Aorta (tissue), 5 donors: ENCODE results near the gene RCAN2. TPM values are rescaled to one million over a fixed set of nuclear protein-coding genes. Genes with fewer than 3 reads are reported as not detected.

ENCODE experiments used
- ATAC-seq: fragments of 200-7000 bp; cut with Tn5 transposase; one replicate; pipeline ENCODE4 v1.9.1; 2022; ENCODE audit warnings: moderate library complexity; ENCODE audit not compliant: low FRiP score
- DNase-seq, 2 donors: peaks; one replicate each; pipeline ENCODE4 v3.0.0-alpha.2; 2020
- H3K27ac ChIP-seq, 2 donors: one replicate each; pipeline ENCODE4 v1.5.1; 2013; ENCODE audit warnings: low read length in 2 of 2, mild to moderate bottlenecking in 2 of 2, moderate library complexity in 2 of 2, control low read depth in 1 of 2, inconsistent platforms in 1 of 2, low read depth in 1 of 2
- H3K27me3 ChIP-seq, 2 donors: one replicate each; pipeline ENCODE4 v1.6.1; 2013; ENCODE audit warnings: control low read depth in 1 of 2, low read length in 1 of 2, mild to moderate bottlenecking in 1 of 2, moderate library complexity in 1 of 2; ENCODE audit not compliant: insufficient read depth in 2 of 2, control insufficient read depth in 1 of 2
- H3K36me3 ChIP-seq, 2 donors: one replicate each; pipeline ENCODE4 v1.6.1; 2013; ENCODE audit warnings: control low read depth in 1 of 2, low read length in 1 of 2, mild to moderate bottlenecking in 1 of 2; ENCODE audit not compliant: insufficient read depth in 2 of 2, control insufficient read depth in 1 of 2
- H3K4me1 ChIP-seq, 2 donors: one replicate each; pipeline ENCODE4 v1.6.1; 2013; ENCODE audit warnings: low read length in 2 of 2, control low read depth in 1 of 2, mild to moderate bottlenecking in 1 of 2, moderate library complexity in 1 of 2; ENCODE audit not compliant: insufficient read depth in 2 of 2, control insufficient read depth in 1 of 2
- H3K4me3 ChIP-seq, 2 donors: one replicate each; pipeline ENCODE4 v1.5.1; 2013; ENCODE audit warnings: low read length in 2 of 2, control low read depth in 1 of 2, mild to moderate bottlenecking in 1 of 2
- H3K9me3 ChIP-seq: one replicate; pipeline ENCODE4 v1.6.1; 2013; ENCODE audit warnings: mild to moderate bottlenecking, low read length; ENCODE audit not compliant: control insufficient read depth
- WGBS, 2 donors: extraction: QIAGEN DNeasy Blood & Tissue Kit; methylation state at CpG; one replicate each; pipeline ENCODE4 v1.1.7; 2013; 5-methylcytosine and 5-hydroxymethylcytosine counted together
- intact Hi-C, 2 donors: fragments of 100-400 bp; cut with DNase I; formaldehyde crosslinking; loops; one replicate each; pipeline versions ENCODE4 v1.14.2 to v1.15.0; 2022
- polyA plus RNA-seq, 2 donors: library from polyadenylated mRNA; stranded (reverse); fragments of 200-250 nt; gene quantifications; one replicate each; pipeline ENCODE4 v1.2.3, GENCODE V29; 2013
- total RNA-seq, 2 donors: library from RNA; stranded (reverse); fragmentation: NEBNext Ultra II Directional; extraction: Animal tissue kit (Norgen Biotek cat#: 25700); gene quantifications; one replicate each; pipeline ENCODE4 v1.2.1, GENCODE V29; 2021
- donor health status: healthy with polysubstance abuse.
- donor health status: Bipolar disorder and iron deficiency.
- donor health status: DM: no; HTN: no; CAD: no.
- donor health status: DM: no; HTN: no; CAD: no.
- donor health status: DM: yes; HTN: yes; CAD: no.

RCAN2 gene
- total and polyA plus RNA-seq, 4 donors, result 87.3 to 235 (median 130) TPM

- H3K4me3 ChIP-seq, result no peak overlapping the region
- no peak overlapping the region for H3K27ac ChIP-seq
- ATAC-seq, result no peak
- 88 to 90% methylated on average over 5 of the region's 5 CpGs for WGBS, 2 donors
- H3K36me3 ChIP-seq, result no peaks in the 10 kb centered on the region
- H3K9me3 ChIP-seq, result no peaks in the 10 kb centered on the region
- peaks cover 4 to 16% of the 10 kb centered on the region in 2 donors for H3K4me1 ChIP-seq
- no peak for DNase-seq
- intact Hi-C loops, result no loop called here
- no peaks in the 10 kb centered on the region for H3K27me3 ChIP-seq
These were observed 203.6 kb downstream of the RCAN2 start for GRCh38 chr6:46287681-46288080.

DNA sequence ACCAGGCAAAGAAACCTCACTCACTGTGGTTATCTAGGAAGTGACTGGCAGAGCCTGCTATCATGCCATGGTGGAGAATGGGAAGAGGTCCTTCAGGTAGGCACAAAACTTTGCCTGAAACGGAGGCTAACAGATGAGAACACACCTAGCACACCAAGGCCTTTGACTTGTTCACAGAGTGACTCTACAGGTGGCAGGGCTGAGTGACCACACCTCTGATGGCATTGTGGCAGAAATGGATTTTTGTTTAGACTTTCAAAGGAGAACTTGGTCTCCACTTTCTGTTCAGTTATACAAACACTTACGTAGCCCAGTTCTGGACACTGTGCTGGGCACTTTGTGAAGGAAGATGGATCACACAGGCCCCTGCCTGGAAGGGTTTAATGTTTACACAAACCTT lies 204.2 kb downstream of the RCAN2 start:
- peaks cover 4 to 16% of the 10 kb centered on the region in 2 donors for H3K4me1 ChIP-seq
- no peaks in the 10 kb centered on the region for H3K9me3 ChIP-seq
- no peak overlapping the region for H3K4me3 ChIP-seq
- DNase-seq, result no peak
- no peak for ATAC-seq
- WGBS, 2 donors, result 89 to 92% methylated on average over 2 of the region's 2 CpGs
- H3K27ac ChIP-seq, result no peak overlapping the region
- H3K27me3 ChIP-seq, result no peaks in the 10 kb centered on the region
- H3K36me3 ChIP-seq, result no peaks in the 10 kb centered on the region
- intact Hi-C loops, result no loop called here

DNA sequence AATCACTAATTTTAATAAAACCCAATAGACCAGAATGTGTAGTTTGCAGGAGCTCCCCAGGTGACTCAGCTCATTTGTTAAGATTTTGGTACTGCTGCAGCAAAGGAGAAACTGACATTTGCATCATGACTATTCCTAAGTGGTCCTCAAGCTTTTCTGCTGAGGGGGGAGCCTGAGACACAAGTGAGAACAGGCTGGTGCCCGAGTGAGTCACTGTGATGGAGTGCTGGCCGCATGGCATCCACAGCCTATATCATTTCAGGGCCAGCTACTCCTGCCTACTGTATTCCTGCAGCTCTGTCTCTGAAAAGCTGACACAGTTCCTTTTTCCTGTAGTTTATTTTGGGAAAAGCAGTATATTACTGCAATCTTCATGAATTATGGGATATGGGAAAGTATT lies 206.8 kb downstream of the RCAN2 start:
- no peak for ATAC-seq
- no peak for DNase-seq

GRCh38 chr6:46281110-46281509 lies 210.1 kb downstream of the RCAN2 start:
- H3K4me1 ChIP-seq, result peaks cover 2 to 6% of the 10 kb centered on the region in 2 donors
- intact Hi-C loops, result no loop called here
- ATAC-seq, result no peak

More for the DNA sequence above, 206.8 kb downstream of the RCAN2 start:
- intact Hi-C loops, result no loop called here
- Histone ChIP-seq H3K4me3 (no peak overlapping the region), H3K27ac (no peak overlapping the region), H3K4me1 (peaks cover 2 to 8% of the 10 kb centered on the region in 2 donors), H3K27me3 (no peaks in the 10 kb centered on the region), H3K9me3 (no peaks in the 10 kb centered on the region), H3K36me3 (no peaks in the 10 kb centered on the region)
- WGBS, 2 donors, result 33 to 41% methylated on average over 2 of the region's 2 CpGs

GRCh38 chr6:46279874-46280273 lies 211.4 kb downstream of the RCAN2 start:
- H3K27ac ChIP-seq, result no peak overlapping the region
- peaks cover 2 to 3% of the 10 kb centered on the region in 2 donors for H3K4me1 ChIP-seq
- no peaks in the 10 kb centered on the region for H3K36me3 ChIP-seq
- DNase-seq, result no peak
- intact Hi-C loops, result no loop called here
- H3K9me3 ChIP-seq, result no peaks in the 10 kb centered on the region
- no peak overlapping the region for H3K4me3 ChIP-seq
- no peaks in the 10 kb centered on the region for H3K27me3 ChIP-seq
- no peak for ATAC-seq

More at GRCh38 chr6:46281110-46281509, 210.1 kb downstream of the RCAN2 start:
- DNase-seq, result no peak
- no peak overlapping the region for H3K4me3 ChIP-seq
- 93 to 95% methylated on average over 2 of the region's 2 CpGs for WGBS, 2 donors
- H3K27ac ChIP-seq, result no peak overlapping the region
- H3K36me3 ChIP-seq, result no peaks in the 10 kb centered on the region
- no peaks in the 10 kb centered on the region for H3K9me3 ChIP-seq
- no peaks in the 10 kb centered on the region for H3K27me3 ChIP-seq

DNA sequence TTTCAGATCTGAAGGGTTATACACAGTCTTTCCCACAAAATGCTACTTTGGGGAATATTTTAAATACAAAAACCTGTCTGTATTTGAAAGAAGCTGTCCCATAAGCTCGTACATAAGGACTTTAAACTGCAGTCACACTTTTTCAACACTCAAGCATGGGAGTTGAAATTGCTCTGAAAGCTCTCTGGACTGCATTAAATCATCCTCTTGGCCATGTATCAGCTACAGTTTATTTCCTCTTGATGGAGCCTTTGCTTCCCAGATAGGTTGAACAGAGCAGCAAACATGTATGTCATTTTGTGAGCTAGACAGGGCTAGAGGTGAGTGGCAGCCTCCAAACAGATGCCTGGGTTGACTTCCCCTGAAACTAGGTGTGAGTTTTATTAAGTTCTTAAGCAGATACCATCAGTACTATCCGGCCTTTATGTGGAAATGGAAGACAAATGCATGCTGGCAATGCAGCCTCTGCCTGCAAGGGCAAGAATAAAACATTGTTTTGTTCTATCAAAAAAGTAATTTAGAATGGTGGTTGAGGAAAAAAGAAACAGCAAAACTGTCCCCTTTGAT lies 214.6 kb downstream of the RCAN2 start:
- Histone ChIP-seq H3K4me1 (peaks cover 2 to 3% of the 10 kb centered on the region in 2 donors), H3K36me3 (no peaks in the 10 kb centered on the region), H3K9me3 (no peaks in the 10 kb centered on the region), H3K27me3 (no peaks in the 10 kb centered on the region), H3K27ac (no peak overlapping the region), H3K4me3 (no peak overlapping the region)
- intact Hi-C loops, result no loop called here
- no peak for ATAC-seq
- no peak for DNase-seq
- 52 to 53% methylated on average over 2 of the region's 2 CpGs for WGBS, 2 donors

- DNase-seq (no peak), ATAC-seq (no peak)
- Histone ChIP-seq H3K27ac (no peak overlapping the region), H3K27me3 (no peaks in the 10 kb centered on the region), H3K4me1 (peaks cover 2% of the 10 kb centered on the region in 2 donors), H3K4me3 (no peak overlapping the region), H3K9me3 (no peaks in the 10 kb centered on the region), H3K36me3 (no peaks in the 10 kb centered on the region)
- 97 to 98% methylated on average over 2 of the region's 2 CpGs for WGBS, 2 donors
- intact Hi-C loops, result no loop called here
These were observed 216.7 kb downstream of the RCAN2 start for GRCh38 chr6:46274502-46274901.

- Histone ChIP-seq H3K27ac (no peak overlapping the region), H3K36me3 (no peaks in the 10 kb centered on the region), H3K27me3 (no peaks in the 10 kb centered on the region), H3K4me1 (peaks cover 0 to 2% of the 10 kb centered on the region in 2 donors), H3K9me3 (no peaks in the 10 kb centered on the region), H3K4me3 (no peak overlapping the region)
- DNase-seq (no peak), ATAC-seq (no peak)
- 53 to 56% methylated on average over 2 of the region's 2 CpGs for WGBS, 2 donors
- intact Hi-C loops, result no loop called here
These were observed 217.3 kb downstream of the RCAN2 start for GRCh38 chr6:46273911-46274310.

DNA sequence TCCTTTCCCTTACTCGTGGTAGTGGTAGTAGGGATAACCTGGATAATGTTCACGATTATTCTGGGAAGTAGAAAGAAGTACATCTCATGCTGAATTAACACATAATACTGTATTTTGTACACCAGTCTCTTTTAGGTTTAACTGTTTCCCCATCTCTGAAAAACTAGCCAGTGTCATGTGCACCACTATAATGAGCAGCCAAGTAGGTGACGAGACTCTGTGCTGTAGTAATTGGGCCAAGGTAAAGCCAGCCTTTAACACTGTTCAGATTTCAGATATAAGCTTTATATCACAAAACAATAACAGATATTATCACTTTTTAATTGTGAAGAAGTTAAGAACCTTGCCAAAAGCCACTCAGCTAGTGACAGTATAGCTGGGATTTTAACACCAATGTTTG lies 219.5 kb downstream of the RCAN2 start:
- no peak overlapping the region for H3K4me3 ChIP-seq
- intact Hi-C loops, result no loop called here
- WGBS, 2 donors, result 68 to 75% methylated on average over 3 of the region's 3 CpGs
- no peaks in the 10 kb centered on the region for H3K9me3 ChIP-seq
- peaks cover 2 to 4% of the 10 kb centered on the region in 2 donors for H3K4me1 ChIP-seq
- H3K27ac ChIP-seq, result no peak overlapping the region
- DNase-seq (no peak), ATAC-seq (no peak)
- H3K27me3 ChIP-seq, result no peaks in the 10 kb centered on the region
- H3K36me3 ChIP-seq, result no peaks in the 10 kb centered on the region
